K562 (cell line): ENCODE data around the gene HAUS7. TPM values are rescaled to one million over a fixed set of nuclear protein-coding genes. Genes with fewer than 3 reads are reported as not detected.

ENCODE experiments used
- ATAC-seq: fragments of 200-7000 bp; cut with Tn5 transposase; 3 replicates; pipeline ENCODE4 v1.9.1; 2020; ENCODE audit warnings: moderate library complexity
- BruUV-seq: library from RNA; stranded (reverse); fragments of 400-500 nt; replicated peaks from 2 replicates; lab custom pipeline; 2021; lab: Mats Ljungman, UMichigan
- CTCF ChIA-PET: fragments of 300-600 bp; formaldehyde crosslinking; extraction: SDS; loops from one replicate; lab custom pipeline; 2021; ENCODE audit warnings: low intra/inter-chr PET ratio; lab: Yijun Ruan, JAX
- POLR2A ChIA-PET: fragments of 300-600, 350-650 bp; sonication (Branson Sonifier 250); formaldehyde crosslinking; extraction: SDS; loops from one replicate; lab custom pipeline; 2021; ENCODE audit warnings: antibody characterized with exemption, inconsistent platforms; lab: Yijun Ruan, JAX
- DNase-seq, 4 experiments: peaks; one replicate each; pipeline versions ENCODE4 v3.0.0 to v3.0.0-alpha.2; 2011 to 2018; ENCODE audit warnings: low spot score in 3 of 4, mixed read lengths in 3 of 4; ENCODE audit errors: extremely low read depth in 1 of 4
- FAIRE-seq: peaks from 2 replicates; lab custom pipeline; 2011; peaks lifted over from hg19 to GRCh38; lab: Jason Lieb, UNC
- H2AFZ ChIP-seq: 2 replicates; pipeline ENCODE4 v1.6.0; 2011; ENCODE audit warnings: low read depth, low read length, control low read depth, inconsistent platforms
- H3K27ac ChIP-seq: fragments of 200-600 bp; 3 replicates; pipeline ENCODE4 v1.8.0; 2011; ENCODE audit warnings: low read depth, mild to moderate bottlenecking, control low read depth, inconsistent platforms, low read length, moderate library complexity, mixed read lengths; ENCODE audit errors: extremely low read depth
- H3K27me3 ChIP-seq, 2 experiments: fragments of 300-600 bp in 1 of 2; 2 replicates in 1 of 2; 3 replicates in 1 of 2; pipeline versions ENCODE4 v1.6.0 to v1.8.0; 2011; ENCODE audit warnings: inconsistent platforms in 2 of 2, low read length in 2 of 2, mild to moderate bottlenecking in 1 of 2, mixed read lengths in 1 of 2, moderate library complexity in 1 of 2; ENCODE audit not compliant: control insufficient read depth in 2 of 2, insufficient read depth in 2 of 2
- H3K36me3 ChIP-seq: fragments of 300-600 bp; 3 replicates; pipeline ENCODE4 v1.8.0; 2011; ENCODE audit warnings: mild to moderate bottlenecking, low read length, inconsistent platforms; ENCODE audit not compliant: control insufficient read depth, insufficient read depth
- H3K4me1 ChIP-seq, 2 experiments: fragments of 200-600 bp in 1 of 2; replicated peaks in 1 of 2; 2 replicates in 1 of 2; 3 replicates in 1 of 2; pipeline versions ENCODE4 v1.5.1 to v1.8.0; 2011; ENCODE audit warnings: inconsistent platforms in 2 of 2, low read length in 2 of 2, mild to moderate bottlenecking in 1 of 2, mixed read lengths in 1 of 2, moderate library complexity in 1 of 2; ENCODE audit not compliant: control insufficient read depth in 2 of 2, insufficient read depth in 2 of 2
- H3K4me2 ChIP-seq: 2 replicates; pipeline ENCODE4 v1.6.1; 2011; ENCODE audit warnings: low read length, control low read depth, inconsistent platforms, mixed read lengths; ENCODE audit not compliant: insufficient read depth
- H3K4me3 ChIP-seq: fragments of 200-600 bp; sonication (generic), shearing (Covaris generic); 2 replicates; pipeline ENCODE4 v1.5.1; 2016; ENCODE audit warnings: control low read depth, inconsistent platforms
- H3K79me2 ChIP-seq: fragments of 200-600 bp; 3 replicates; pipeline ENCODE4 v1.8.0; 2011; ENCODE audit warnings: low read length, inconsistent platforms; ENCODE audit not compliant: control insufficient read depth, insufficient read depth
- H3K9ac ChIP-seq, 2 experiments: 2 replicates each; pipeline versions ENCODE4 v1.6.0 to v1.6.1; 2011; ENCODE audit warnings: low read depth in 2 of 2, low read length in 2 of 2, control low read depth in 1 of 2, inconsistent platforms in 1 of 2, mild to moderate bottlenecking in 1 of 2, mixed read lengths in 1 of 2; ENCODE audit not compliant: insufficient read depth in 1 of 2
- H3K9me1 ChIP-seq: one replicate; pipeline ENCODE4 v1.6.0; 2011; ENCODE audit warnings: inconsistent platforms, mild to moderate bottlenecking, low read length, moderate library complexity; ENCODE audit not compliant: control insufficient read depth, insufficient read depth
- H3K9me3 ChIP-seq: replicated peaks from 2 replicates; pipeline ENCODE4 v1.5.1; 2011; ENCODE audit warnings: low read depth, low read length, inconsistent platforms; ENCODE audit not compliant: control insufficient read depth, insufficient read depth
- H4K20me1 ChIP-seq: replicated peaks from 2 replicates; pipeline ENCODE4 v1.6.1; 2011; ENCODE audit warnings: low read length, inconsistent platforms, mixed read lengths; ENCODE audit not compliant: control insufficient read depth, insufficient read depth
- CEBPG ChIP-seq, 3 experiments: fragments of 200-800 bp in 1 of 3; sonication (Bioruptor generic) in 1 of 3; sonication (generic) in 1 of 3; formaldehyde crosslinking in 1 of 3; IDR thresholded peaks in 2 of 3; conservative IDR thresholded peaks in 1 of 3; 2 replicates each; pipeline versions ENCODE4 v1.6.1 to v1.8.0; 2016 to 2022; ENCODE audit warnings: missing compliant biosample characterization in 2 of 3, missing genetic modification characterization in 2 of 3, mild to moderate bottlenecking in 1 of 3, missing genetic modification reagents in 1 of 3
- GABPB1 ChIP-seq: sonication (generic); formaldehyde crosslinking; IDR thresholded peaks from 2 replicates; pipeline ENCODE4 v1.8.0; 2022; ENCODE audit warnings: mild to moderate bottlenecking, missing genetic modification reagents
- KLF1 ChIP-seq: fragments of 450-650 bp; IDR thresholded peaks from 2 replicates; pipeline ENCODE4 v1.6.1; 2016; ENCODE audit warnings: missing genetic modification characterization, missing compliant biosample characterization
- NCOA1 ChIP-seq: fragments of 450-650 bp; IDR thresholded peaks from 2 replicates; pipeline ENCODE4 v1.6.1; 2016; ENCODE audit warnings: low read depth
- NR2C2 ChIP-seq, 2 experiments: fragments of 200-800 bp in 1 of 2; sonication (Bioruptor generic) in 1 of 2; sonication (generic) in 1 of 2; formaldehyde crosslinking in 1 of 2; IDR thresholded peaks; 2 replicates each; pipeline versions ENCODE4 v1.6.1 to v1.8.0; 2016 to 2022; ENCODE audit warnings: mild to moderate bottlenecking in 1 of 2, missing compliant biosample characterization in 1 of 2, missing genetic modification characterization in 1 of 2, missing genetic modification reagents in 1 of 2
- NR4A1 ChIP-seq, 2 experiments: fragments of 250-450 bp in 1 of 2; fragments of 450-650 bp in 1 of 2; sonication (Bioruptor Pico) in 1 of 2; IDR thresholded peaks; 2 replicates each; pipeline versions ENCODE4 v1.4.0 to v1.6.1; 2016 to 2020; ENCODE audit warnings: mild to moderate bottlenecking in 2 of 2, missing compliant biosample characterization in 1 of 2, missing genetic modification characterization in 1 of 2, moderate library complexity in 1 of 2
- PATZ1 ChIP-seq: fragments of 250-450 bp; sonication (Bioruptor Pico); IDR thresholded peaks from 2 replicates; pipeline ENCODE4 v1.5.0; 2020; ENCODE audit warnings: mild to moderate bottlenecking, borderline replicate concordance
- PKNOX1 ChIP-seq: fragments of 450-650 bp; IDR thresholded peaks from 2 replicates; pipeline ENCODE4 v1.6.1; 2016
- SAFB2 ChIP-seq: fragments of 200-400 bp; formaldehyde crosslinking; IDR thresholded peaks from 2 replicates; pipeline ENCODE4 v1.6.1; 2018; ENCODE audit warnings: borderline replicate concordance, low read length, low read depth, moderate library complexity; ENCODE audit not compliant: severe bottlenecking
- SIX5 ChIP-seq, 2 experiments: IDR thresholded peaks; 2 replicates each; pipeline ENCODE4 v1.6.1; 2011; ENCODE audit warnings: low read length in 2 of 2, borderline replicate concordance in 1 of 2, low read depth in 1 of 2, mild to moderate bottlenecking in 1 of 2, moderate library complexity in 1 of 2; ENCODE audit not compliant: insufficient read depth in 1 of 2
- TCF15 ChIP-seq: fragments of 250-450 bp; sonication (Bioruptor Pico); IDR thresholded peaks from 2 replicates; pipeline ENCODE4 v1.8.0; 2022; ENCODE audit warnings: moderate library complexity, mild to moderate bottlenecking, inconsistent platforms
- XRCC4 ChIP-seq: IDR thresholded peaks from one replicate; pipeline ENCODE4 v1.6.1; 2011; ENCODE audit not compliant: insufficient read depth, insufficient read length; ENCODE audit errors: extremely low read depth
- ZNF212 ChIP-seq: fragments of 450-650 bp; formaldehyde crosslinking; IDR thresholded peaks from 2 replicates; pipeline ENCODE4 v1.4.0; 2020; ENCODE audit warnings: mild to moderate bottlenecking
- ZNF644 ChIP-seq: fragments of 200-800 bp; sonication (Bioruptor generic); IDR thresholded peaks from 2 replicates; pipeline ENCODE4 v1.6.1; 2016; ENCODE audit warnings: low read depth, missing genetic modification characterization, missing compliant biosample characterization
- ZNF707 ChIP-seq: fragments of 250-450 bp; sonication (Bioruptor Pico); conservative IDR thresholded peaks from 2 replicates; pipeline ENCODE4 v1.8.0; 2022; ENCODE audit warnings: inconsistent platforms, mild to moderate bottlenecking, moderate library complexity
- ZNF766 ChIP-seq: fragments of 200-800 bp; sonication (Bioruptor generic); conservative IDR thresholded peaks from 2 replicates; pipeline ENCODE4 v1.6.1; 2016; ENCODE audit warnings: missing genetic modification characterization, missing compliant biosample characterization
- ZNF778 ChIP-seq: fragments of 450-650 bp; formaldehyde crosslinking; IDR thresholded peaks from 2 replicates; pipeline ENCODE4 v1.4.0; 2020; ENCODE audit warnings: mild to moderate bottlenecking, moderate library complexity
- WGBS: fragments of 100-300 bp; shearing (Covaris generic); methylation state at CpG from one replicate; pipeline ENCODE4 v1.1.6; 2016; ENCODE audit warnings: low coverage, mixed read lengths; ENCODE audit not compliant: insufficient coverage; ENCODE audit errors: missing lambda C conversion rate; 5-methylcytosine and 5-hydroxymethylcytosine counted together
- in situ Hi-C: fragments of 300-500 bp; cut with MboI; formaldehyde crosslinking; loops from 4 replicates; pipeline ENCODE4 v1.15.0; 2018; ENCODE audit warnings: inconsistent platforms, mixed read lengths
- intact Hi-C: fragments of 100-400 bp; cut with micrococcal nuclease; formaldehyde crosslinking; loops from 2 replicates; pipeline ENCODE4 v1.14.2; 2022
- polyA plus RNA-seq, 8 experiments: library from polyadenylated mRNA; depleted of rRNA in 4 of 8; stranded (reverse) in 5 of 8; unstranded in 3 of 8; fragments of >200 nt; fragmentation: Nextera tagmentation in 2 of 8; fragmentation: Illumina TruSeq in 1 of 8; extraction: Ambion mirVana in 2 of 8; extraction: Trizol in 1 of 8; gene quantifications; 2 replicates each; pipeline versions ENCODE4 v1.2.1 to v1.2.3, GENCODE V29; 2011 to 2014; ENCODE audit warnings: inconsistent platforms in 1 of 8, missing spikeins in 1 of 8
- total RNA-seq, 7 experiments: library from RNA; depleted of rRNA in 6 of 7; stranded (reverse); fragments of >200 nt in 6 of 7; fragmentation: Illumina TruSeq in 2 of 7; extraction: Trizol in 2 of 7; gene quantifications; 2 replicates each; pipeline versions ENCODE4 v1.2.1 to v1.2.3, GENCODE V29; 2011 to 2021; ENCODE audit warnings: low replicate concordance in 1 of 7

The HAUS7 gene
- total and polyA plus RNA-seq, 9 of the 15 experiments (the other 6 are each of a cell fraction or from before 2014, with no cell fraction given) = 10.0 to 94.9 (median 48.8) TPM

- ChIA-PET POLR2A (no interaction called here), CTCF (interaction anchor here (0.8 kb wide), 1 partner anchor 27 kb away, joined by 3 read pairs; no protein-coding TSS in a partner anchor)
- no peak; the same call in 2 of the 3 replicates for ATAC-seq
- Histone ChIP-seq H3K27ac (no peak overlapping the region), H2AFZ (peak overlapping the region; percentile 66), H3K9me3 (no peaks in the 10 kb centered on the region), H3K4me3 (no peak overlapping the region), H3K4me2 (no peak overlapping the region), H4K20me1 (no peaks in the 10 kb centered on the region), H3K4me1 (peaks cover 0 to 36% of the 10 kb centered on the region in 2 experiments; a peak in 2 of 5 replicates), H3K79me2 (no peaks in the 10 kb centered on the region), H3K27me3 (peaks cover 0 to 22% of the 10 kb centered on the region in 2 experiments; a peak in 3 of 5 replicates), H3K9ac (peak overlapping the region in 1 of 2 experiments; percentile 71; a peak in 2 of 4 replicates), H3K36me3 (no peaks in the 10 kb centered on the region), H3K9me1 (no peaks in the 10 kb centered on the region)
- FAIRE-seq = no peak
- DNase-seq = peak in 2 of 4 experiments; percentile 18 to 37
- in situ Hi-C loops = no loop called here
- intact Hi-C loops = no loop called here
- WGBS = 0% methylated on average over 3 of the region's 27 CpGs
- no TSS peak for BruUV-seq
- TF ChIP-seq ZNF212 (CRISPR knock-in tag) (no peak), NR4A1 (CRISPR knock-in tag; IDR thresholded peaks at IDR 0.05) (no peak), NR4A1 (tag; IDR thresholded peaks at IDR 0.05) (no peak), XRCC4 (no peak), NR2C2 (CRISPR knock-in tag; IDR thresholded peaks at IDR 0.05) (peak; percentile 51; the same call in 1 of the 2 replicates), NR2C2 (tag; IDR thresholded peaks at IDR 0.05) (peak; percentile 62), PKNOX1 (no peak), KLF1 (tag) (no peak), SIX5 (IDR thresholded peaks at IDR 0.05; ENCODE audit: borderline replicate concordance in 1 of 2, insufficient read depth in 1 of 2, low read depth in 1 of 2, low read length in 2 of 2) (no peak), GABPB1 (CRISPR knock-in tag) (peak; percentile 33; the same call in 1 of the 2 replicates), ZNF644 (tag) (no peak), ZNF766 (CRISPR knock-in tag) (no peak), SAFB2 (no peak), CEBPG (CRISPR knock-in tag; IDR thresholded peaks at IDR 0.05) (no peak), CEBPG (tag; conservative IDR thresholded peaks at IDR 0.05 in 1 of 2, IDR thresholded peaks at IDR 0.05 in 1 of 2) (no peak), NCOA1 (no peak), ZNF778 (CRISPR knock-in tag) (no peak), PATZ1 (CRISPR knock-in tag) (no peak), ZNF707 (CRISPR knock-in tag) (no peak), TCF15 (no peak)
Observed at GRCh38 chrX:153488231-153488914, 18.0 kb upstream of the HAUS7 start.
